Measurements from ENCODE around the gene VEZF1. TPM values are rescaled to one million over a fixed set of nuclear protein-coding genes. Genes with fewer than 3 reads are reported as not detected.

VEZF1 gene
- total and polyA plus RNA-seq, 2 donors (not counting 3 experiments of a cell fraction or from before 2014, with no cell fraction given): 27.8 to 59.0 TPM

GRCh38 chr17:57986841-57987580 is 1.0 kb downstream of the VEZF1 start:
- H3K4me1 ChIP-seq (ENCODE audit: control insufficient read depth, extremely low read depth, insufficient read depth, low read length): peaks cover 47% of the 10 kb centered on the region
- H3K4me2 ChIP-seq (ENCODE audit: insufficient read depth, low read length): peak overlapping the region; percentile 97
- H3K9me1 ChIP-seq (replicated peaks; ENCODE audit: control insufficient read depth, extremely low read depth, insufficient read depth, low read length): no peaks in the 10 kb centered on the region
- TF ChIP-seq FOS (IDR thresholded peaks at IDR 0.05; ENCODE audit: borderline replicate concordance, insufficient read depth, low read length) (peak; percentile 77), POLR2AphosphoS5 (IDR thresholded peaks at IDR 0.05; ENCODE audit: insufficient read depth, low read depth, low read length) (peak; percentile 41), JUN (IDR thresholded peaks at IDR 0.05; ENCODE audit: borderline replicate concordance, insufficient read depth, insufficient read length, low read depth) (peak; percentile 26), GATA2 (IDR thresholded peaks at IDR 0.05; ENCODE audit: insufficient read depth, insufficient read length, low read depth, low read length) (no peak)
- peaks cover 55% of the 10 kb centered on the region for H3K79me2 ChIP-seq (ENCODE audit: control insufficient read depth, insufficient read depth, low read length)
- peak overlapping the region; percentile 97 for H3K9ac ChIP-seq (replicated peaks; ENCODE audit: extremely low read depth, insufficient read depth, low read length)
- peak overlapping the region; percentile 92 for H3K27ac ChIP-seq (ENCODE audit: insufficient read depth, low read depth, low read length)
- H3K27me3 ChIP-seq (ENCODE audit: control insufficient read depth in 2 of 2, insufficient read depth in 2 of 2, low read length in 2 of 2): no peaks in the 10 kb centered on the region
- FAIRE-seq (peak; percentile 82), DNase-seq (ENCODE audit: low read depth, low spot score) (peak; percentile 88)
- peak overlapping the region; percentile 81 to 89 (median 86) for H3K4me3 ChIP-seq (replicated peaks in 1 of 3; ENCODE audit: insufficient read depth in 1 of 3, low read depth in 1 of 3, low read length in 3 of 3)
- no peaks in the 10 kb centered on the region for H3K9me3 ChIP-seq (replicated peaks; ENCODE audit: control insufficient read depth, insufficient read depth, low read length)
- H2AFZ ChIP-seq (ENCODE audit: low read depth, low read length): no peak overlapping the region
- intact Hi-C loops (cut with micrococcal nuclease): loop anchor here (1.0 kb wide), 2 partner anchors 112 to 126 kb away; no protein-coding TSS in a partner anchor
- POLR2A ChIA-PET: interaction anchor here (0.7 to 1.4 kb wide), 5 partner anchors 21 to 112 kb away, joined by 3 to 9 read pairs (median 3); partner anchors contain the start of gene SRSF1
- H4K20me1 ChIP-seq (replicated peaks; ENCODE audit: control insufficient read depth, extremely low read depth, insufficient read depth, low read length): no peaks in the 10 kb centered on the region
- dilution Hi-C loops (cut with MboI; ENCODE audit: extremely low pct_ligation_motif_present, low sequenced_read_pairs): loop anchor here (25.0 kb wide), 1 partner anchor 125 kb away; the partner anchor contains the start of gene MRPS23
- CTCF ChIA-PET: interaction anchor here (0.6 to 3.2 kb wide), 19 partner anchors 8 to 203 kb away, joined by 3 to 46 read pairs (median 9); partner anchors contain the start of genes CUEDC1 and MRPS23
- H3K36me3 ChIP-seq (ENCODE audit: control insufficient read depth in 2 of 2, extremely low read depth in 1 of 2, insufficient read depth in 2 of 2, low read length in 2 of 2): peaks cover 3 to 4% of the 10 kb centered on the region in 2 experiments
- TSS peak; percentile 79 for BruUV-seq (replicated peaks)

GRCh38 chr17:57985675-57985974 is 2.4 kb downstream of the VEZF1 start:
- peak overlapping the region; percentile 6 for H3K9ac ChIP-seq (replicated peaks; ENCODE audit: extremely low read depth, insufficient read depth, low read length)
- H3K27ac ChIP-seq (ENCODE audit: insufficient read depth, low read depth, low read length): peak overlapping the region; percentile 92
- H3K36me3 ChIP-seq (ENCODE audit: control insufficient read depth in 2 of 2, extremely low read depth in 1 of 2, insufficient read depth in 2 of 2, low read length in 2 of 2): peaks cover 5 to 11% of the 10 kb centered on the region in 2 experiments
- ChIA-PET POLR2A (interaction anchor here (0.6 to 1.4 kb wide), 3 partner anchors 29 to 106 kb away, joined by 3 to 4 read pairs (median 3); partner anchors contain the start of gene DYNLL2), CTCF (interaction anchor here (0.7 to 3.2 kb wide), 13 partner anchors 9 to 131 kb away, joined by 3 to 46 read pairs (median 13); partner anchors contain the start of gene CUEDC1)
- FAIRE-seq: peak; percentile 59
- H3K4me2 ChIP-seq (ENCODE audit: insufficient read depth, low read length): peak overlapping the region; percentile 97
- peak; percentile 50 for DNase-seq (ENCODE audit: low read depth, low spot score)
- dilution Hi-C loops (cut with MboI; ENCODE audit: extremely low pct_ligation_motif_present, low sequenced_read_pairs) (loop anchor here (25.0 kb wide), 1 partner anchor 123 kb away; the partner anchor contains the start of gene MRPS23), intact Hi-C loops (cut with micrococcal nuclease) (loop anchor here (1.0 to 2.0 kb wide), 2 partner anchors 15 to 31 kb away; no protein-coding TSS in a partner anchor)
- H4K20me1 ChIP-seq (replicated peaks; ENCODE audit: control insufficient read depth, extremely low read depth, insufficient read depth, low read length): no peaks in the 10 kb centered on the region
- H3K79me2 ChIP-seq (ENCODE audit: control insufficient read depth, insufficient read depth, low read length): peaks cover 66% of the 10 kb centered on the region
- H3K9me3 ChIP-seq (replicated peaks; ENCODE audit: control insufficient read depth, insufficient read depth, low read length): no peaks in the 10 kb centered on the region
- TF ChIP-seq FOS (IDR thresholded peaks at IDR 0.05; ENCODE audit: borderline replicate concordance, insufficient read depth, low read length) (peak; percentile 37), MAX (IDR thresholded peaks at IDR 0.05; ENCODE audit: insufficient read depth, insufficient read length) (no peak), JUN (IDR thresholded peaks at IDR 0.05; ENCODE audit: borderline replicate concordance, insufficient read depth, insufficient read length, low read depth) (peak; percentile 67)
- no peaks in the 10 kb centered on the region for H3K9me1 ChIP-seq (replicated peaks; ENCODE audit: control insufficient read depth, extremely low read depth, insufficient read depth, low read length)
- no peak overlapping the region for H2AFZ ChIP-seq (ENCODE audit: low read depth, low read length)
- peaks cover 44% of the 10 kb centered on the region for H3K4me1 ChIP-seq (ENCODE audit: control insufficient read depth, extremely low read depth, insufficient read depth, low read length)
- BruUV-seq (replicated peaks): no TSS peak
- no peaks in the 10 kb centered on the region for H3K27me3 ChIP-seq (ENCODE audit: control insufficient read depth in 2 of 2, insufficient read depth in 2 of 2, low read length in 2 of 2)
- H3K4me3 ChIP-seq (replicated peaks in 1 of 3; ENCODE audit: insufficient read depth in 1 of 3, low read depth in 1 of 3, low read length in 3 of 3): peak overlapping the region in 1 of 3 experiments; percentile 89

Measured in endothelial cell of umbilical vein (primary cell).